ENCODE measurements around the gene TSEN2. TPM values are rescaled to one million over a fixed set of nuclear protein-coding genes. Genes with fewer than 3 reads are reported as not detected.

The TSEN2 gene
- total and polyA plus RNA-seq, 10 of the 15 experiments (the other 5 are each of a cell fraction or from before 2014, with no cell fraction given) = 17.7 to 32.3 (median 24.3) TPM

GRCh38 chr3:12446298-12446697, 38.0 kb upstream of the TSEN2 start:
- ChIA-PET CTCF (no interaction called here), POLR2A (no interaction called here), SMC1A (ENCODE audit: uncharacterized antibody, unreplicated experiment) (no interaction called here), RAD21 (ENCODE audit: unreplicated experiment) (no interaction called here)
- DNase-seq (ENCODE audit: low read depth, low spot score) (no peak), FAIRE-seq (no peak), ATAC-seq (no peak)
- no peaks in the 10 kb centered on the region for H3K9me3 ChIP-seq (replicated peaks; ENCODE audit: control insufficient read depth, insufficient read depth, low read length)
- intact Hi-C loops (cut with micrococcal nuclease; ENCODE audit: unreplicated experiment) = no loop called here
- no TSS peak for BruUV-seq (replicated peaks)
- H3K27me3 ChIP-seq (replicated peaks in 1 of 2; ENCODE audit: control insufficient read depth in 2 of 2, insufficient read depth in 2 of 2, low read length in 1 of 2) = peaks cover 5 to 10% of the 10 kb centered on the region in 2 experiments; a peak in 3 of 4 replicates
- 45% methylated on average over 7 of the region's 7 CpGs for WGBS (ENCODE audit: insufficient coverage, insufficient replicate concordance, low lambda C conversion rate, missing lambda C conversion rate)
- H4K20me1 ChIP-seq (ENCODE audit: control insufficient read depth, insufficient read depth) = no peaks in the 10 kb centered on the region
- TF ChIP-seq MEF2A (IDR thresholded peaks at IDR 0.05; ENCODE audit: insufficient read depth, low read depth, low read length) (no peak), PAX5 (IDR thresholded peaks at IDR 0.05; ENCODE audit: borderline replicate concordance, low read depth, low read length) (no peak)
- H2AFZ ChIP-seq (ENCODE audit: control insufficient read depth, low read depth, low read length) = no peak overlapping the region
- no peaks in the 10 kb centered on the region for H3K79me2 ChIP-seq (ENCODE audit: control insufficient read depth, insufficient read depth, low read length)
- H3K4me3 ChIP-seq = no peak overlapping the region
- H3K27ac ChIP-seq (ENCODE audit: control insufficient read depth, insufficient read depth) = no peak overlapping the region
- H3K9ac ChIP-seq (ENCODE audit: control insufficient read depth, insufficient read depth, low read length) = no peak overlapping the region
- no peak overlapping the region for H3K4me2 ChIP-seq (ENCODE audit: control insufficient read depth, insufficient read depth)
- in situ Hi-C loops (cut with MboI) = no loop called here
- no peaks in the 10 kb centered on the region for H3K36me3 ChIP-seq (ENCODE audit: control insufficient read depth in 2 of 2, insufficient read depth in 2 of 2, low read length in 1 of 2)
- no peaks in the 10 kb centered on the region for H3K4me1 ChIP-seq (ENCODE audit: control insufficient read depth, insufficient read depth, low read length)

DNA sequence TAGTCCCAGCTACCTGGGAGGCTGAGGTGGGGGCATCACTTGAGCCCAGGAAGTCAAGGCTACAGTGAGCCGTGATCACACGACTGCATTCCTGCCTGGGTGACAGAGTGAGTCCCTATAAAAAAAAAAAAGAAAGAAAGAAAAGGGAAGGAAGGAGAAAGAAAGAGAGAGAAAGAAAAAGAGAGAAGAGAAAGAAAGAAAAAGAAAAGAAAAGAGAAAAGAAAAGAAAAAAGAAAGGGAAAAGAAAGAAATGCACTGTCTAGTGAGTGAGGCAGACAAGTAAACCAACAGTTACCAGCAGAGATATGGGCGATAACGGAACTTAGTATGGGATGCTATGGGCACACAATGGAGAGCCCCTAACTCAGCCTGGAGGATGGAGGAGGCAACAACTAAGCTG, 37.2 kb upstream of the TSEN2 start:
- in situ Hi-C loops (cut with MboI) (no loop called here), intact Hi-C loops (cut with micrococcal nuclease; ENCODE audit: unreplicated experiment) (no loop called here)
- CTCF ChIA-PET = no interaction called here
- BruUV-seq (replicated peaks) = no TSS peak
- no peak overlapping the region for H3K27ac ChIP-seq (ENCODE audit: control insufficient read depth, insufficient read depth)
- no peak overlapping the region for H2AFZ ChIP-seq (ENCODE audit: control insufficient read depth, low read depth, low read length)
- no peak overlapping the region for H3K4me3 ChIP-seq
- WGBS (ENCODE audit: insufficient coverage, insufficient replicate concordance, low lambda C conversion rate, missing lambda C conversion rate) = 76% methylated on average over 4 of the region's 4 CpGs
- no peaks in the 10 kb centered on the region for H3K9me3 ChIP-seq (replicated peaks; ENCODE audit: control insufficient read depth, insufficient read depth, low read length)
- peaks cover 5 to 10% of the 10 kb centered on the region in 2 experiments; a peak in 3 of 4 replicates for H3K27me3 ChIP-seq (replicated peaks in 1 of 2; ENCODE audit: control insufficient read depth in 2 of 2, insufficient read depth in 2 of 2, low read length in 1 of 2)
- SMC1A ChIA-PET (ENCODE audit: uncharacterized antibody, unreplicated experiment) = no interaction called here
- H3K36me3 ChIP-seq (ENCODE audit: control insufficient read depth in 2 of 2, insufficient read depth in 2 of 2, low read length in 1 of 2) = no peaks in the 10 kb centered on the region
- H3K4me1 ChIP-seq (ENCODE audit: control insufficient read depth, insufficient read depth, low read length) = no peaks in the 10 kb centered on the region
- no peak overlapping the region for H3K9ac ChIP-seq (ENCODE audit: control insufficient read depth, insufficient read depth, low read length)
- no peak for ATAC-seq
- H4K20me1 ChIP-seq (ENCODE audit: control insufficient read depth, insufficient read depth) = no peaks in the 10 kb centered on the region
- no peak overlapping the region for H3K4me2 ChIP-seq (ENCODE audit: control insufficient read depth, insufficient read depth)
- RAD21 ChIA-PET (ENCODE audit: unreplicated experiment) = interaction anchor here (1.0 kb wide), 1 partner anchor 312 kb away, joined by 3 read pairs; no protein-coding TSS in a partner anchor
- POLR2A ChIA-PET = no interaction called here
- no peaks in the 10 kb centered on the region for H3K79me2 ChIP-seq (ENCODE audit: control insufficient read depth, insufficient read depth, low read length)
- no peak for DNase-seq (ENCODE audit: low read depth, low spot score)
- FAIRE-seq = no peak
- TF ChIP-seq KAT2A (conservative IDR thresholded peaks at IDR 0.05; ENCODE audit: control insufficient read depth, low read depth, low read length) (no peak), SP1 (IDR thresholded peaks at IDR 0.05; ENCODE audit: low read depth, low read length) (no peak), CREM (IDR thresholded peaks at IDR 0.05; ENCODE audit: low read depth) (no peak), ETV6 (conservative IDR thresholded peaks at IDR 0.05 in 1 of 2, IDR thresholded peaks at IDR 0.05 in 1 of 2; ENCODE audit: borderline replicate concordance in 1 of 2, low read depth in 1 of 2) (no peak), ZNF622 (IDR thresholded peaks at IDR 0.05) (no peak), DPF2 (IDR thresholded peaks at IDR 0.05) (no peak), HDGF (IDR thresholded peaks at IDR 0.05) (no peak), PAX8 (IDR thresholded peaks at IDR 0.05) (no peak), BMI1 (IDR thresholded peaks at IDR 0.05; ENCODE audit: borderline replicate concordance) (no peak), ZZZ3 (IDR thresholded peaks at IDR 0.05; ENCODE audit: control insufficient read depth, insufficient read length, low read depth) (no peak), SRF (IDR thresholded peaks at IDR 0.05; ENCODE audit: low read depth in 2 of 2, low read length in 2 of 2) (no peak), NFYA (IDR thresholded peaks at IDR 0.05; ENCODE audit: borderline replicate concordance, low read depth, low read length) (no peak)
- TF ChIP-seq, protein P1, sequence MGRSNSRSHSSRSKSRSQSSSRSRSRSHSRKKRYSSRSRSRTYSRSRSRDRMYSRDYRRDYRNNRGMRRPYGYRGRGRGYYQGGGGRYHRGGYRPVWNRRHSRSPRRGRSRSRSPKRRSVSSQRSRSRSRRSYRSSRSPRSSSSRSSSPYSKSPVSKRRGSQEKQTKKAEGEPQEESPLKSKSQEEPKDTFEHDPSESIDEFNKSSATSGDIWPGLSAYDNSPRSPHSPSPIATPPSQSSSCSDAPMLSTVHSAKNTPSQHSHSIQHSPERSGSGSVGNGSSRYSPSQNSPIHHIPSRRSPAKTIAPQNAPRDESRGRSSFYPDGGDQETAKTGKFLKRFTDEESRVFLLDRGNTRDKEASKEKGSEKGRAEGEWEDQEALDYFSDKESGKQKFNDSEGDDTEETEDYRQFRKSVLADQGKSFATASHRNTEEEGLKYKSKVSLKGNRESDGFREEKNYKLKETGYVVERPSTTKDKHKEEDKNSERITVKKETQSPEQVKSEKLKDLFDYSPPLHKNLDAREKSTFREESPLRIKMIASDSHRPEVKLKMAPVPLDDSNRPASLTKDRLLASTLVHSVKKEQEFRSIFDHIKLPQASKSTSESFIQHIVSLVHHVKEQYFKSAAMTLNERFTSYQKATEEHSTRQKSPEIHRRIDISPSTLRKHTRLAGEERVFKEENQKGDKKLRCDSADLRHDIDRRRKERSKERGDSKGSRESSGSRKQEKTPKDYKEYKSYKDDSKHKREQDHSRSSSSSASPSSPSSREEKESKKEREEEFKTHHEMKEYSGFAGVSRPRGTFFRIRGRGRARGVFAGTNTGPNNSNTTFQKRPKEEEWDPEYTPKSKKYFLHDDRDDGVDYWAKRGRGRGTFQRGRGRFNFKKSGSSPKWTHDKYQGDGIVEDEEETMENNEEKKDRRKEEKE (IDR thresholded peaks at IDR 0.05) = no peak
